Common myeloid progenitor, CD34-positive (primary cell): ENCODE data around the gene PDGFRB.

Source experiments
- CTCF ChIA-PET: fragments of 350-600 bp; sonication (Branson Sonifier 250); formaldehyde crosslinking; loops from one replicate; lab custom pipeline; 2021; ENCODE audit warnings: antibody characterized with exemption; lab: Charles Lee
- POLR2A ChIA-PET: fragments of 350-600 bp; sonication (Branson Sonifier 250); formaldehyde crosslinking; loops from one replicate; lab custom pipeline; 2021; ENCODE audit warnings: antibody characterized with exemption; lab: Charles Lee
- DNase-seq, 3 donors: peaks; one replicate each; pipeline versions ENCODE4 v3.0.0 to v3.0.0-alpha.2; 2013
- H3K27ac ChIP-seq, 2 experiments: 1 replicate in 1 of 2; 2 replicates in 1 of 2; pipeline ENCODE4 v1.7.0; 2013; ENCODE audit warnings: inconsistent platforms in 2 of 2, low read length in 2 of 2, mild to moderate bottlenecking in 2 of 2, low read depth in 1 of 2, moderate library complexity in 1 of 2; ENCODE audit not compliant: severe bottlenecking in 2 of 2, insufficient read depth in 1 of 2, poor library complexity in 1 of 2
- H3K27me3 ChIP-seq, 5 experiments: replicated peaks in 2 of 5; 1 replicate in 3 of 5; 2 replicates in 2 of 5; pipeline versions ENCODE4 v1.6.1 to v1.7.0; 2013; ENCODE audit warnings: low read length in 4 of 5, mild to moderate bottlenecking in 2 of 5, moderate library complexity in 2 of 5, inconsistent platforms in 1 of 5; ENCODE audit not compliant: insufficient read depth in 5 of 5, control insufficient read depth in 4 of 5
- H3K36me3 ChIP-seq, 4 experiments: 1 replicate in 2 of 4; 2 replicates in 2 of 4; pipeline versions ENCODE4 v1.6.1 to v1.7.0; 2013; ENCODE audit warnings: low read length in 3 of 4, control low read depth in 1 of 4, mild to moderate bottlenecking in 1 of 4; ENCODE audit not compliant: control insufficient read depth in 4 of 4, insufficient read depth in 4 of 4
- H3K4me1 ChIP-seq, 4 experiments: 1 replicate in 3 of 4; 2 replicates in 1 of 4; pipeline versions ENCODE4 v1.6.1 to v1.7.1; 2013; ENCODE audit warnings: low read length in 3 of 4, mild to moderate bottlenecking in 3 of 4, control low read depth in 1 of 4, inconsistent platforms in 1 of 4, moderate library complexity in 1 of 4; ENCODE audit not compliant: control insufficient read depth in 4 of 4, insufficient read depth in 4 of 4; ENCODE audit errors: control extremely low read depth in 1 of 4
- H3K4me3 ChIP-seq, 7 experiments: 1 replicate in 4 of 7; 2 replicates in 3 of 7; pipeline versions ENCODE4 v1.5.1 to v1.7.0; 2013; ENCODE audit warnings: mild to moderate bottlenecking in 7 of 7, low read length in 6 of 7, moderate library complexity in 6 of 7, inconsistent platforms in 2 of 7, low read depth in 2 of 7, control low read depth in 1 of 7; ENCODE audit not compliant: insufficient read depth in 4 of 7, control insufficient read depth in 1 of 7; ENCODE audit errors: extremely low read depth in 1 of 7
- H3K9me3 ChIP-seq, 5 experiments: 1 replicate in 4 of 5; 2 replicates in 1 of 5; pipeline versions ENCODE4 v1.6.1 to v1.7.1; 2013; ENCODE audit warnings: low read length in 4 of 5, mild to moderate bottlenecking in 2 of 5, inconsistent platforms in 1 of 5, low read depth in 1 of 5, moderate library complexity in 1 of 5; ENCODE audit not compliant: control insufficient read depth in 4 of 5, insufficient read depth in 2 of 5; ENCODE audit errors: control extremely low read depth in 1 of 5
- WGBS: methylation state at CpG from one replicate; pipeline ENCODE4 v1.1.5; 2013; ENCODE audit not compliant: insufficient coverage; 5-methylcytosine and 5-hydroxymethylcytosine counted together

PDGFRB gene

GRCh38 chr5:150148117-150148927 lies 7.3 kb downstream of the PDGFRB start:
- ChIA-PET CTCF (interaction anchor here (0.8 to 3.4 kb wide), 6 partner anchors 10 to 70 kb away, joined by 3 to 10 read pairs (median 4); no protein-coding TSS in a partner anchor), POLR2A (interaction anchor here (1.5 kb wide), 1 partner anchor 70 kb away, joined by 3 read pairs; no protein-coding TSS in a partner anchor)
- H3K36me3 ChIP-seq: no peaks in the 10 kb centered on the region
- no peak overlapping the region for H3K4me3 ChIP-seq
- H3K27ac ChIP-seq: no peak overlapping the region
- no peaks in the 10 kb centered on the region for H3K27me3 ChIP-seq
- H3K4me1 ChIP-seq: peaks cover 0 to 34% (median 12%) of the 10 kb centered on the region in 4 experiments
- DNase-seq: no peak
- no peaks in the 10 kb centered on the region for H3K9me3 ChIP-seq
- WGBS: 91% methylated on average over 8 of the region's 11 CpGs

GRCh38 chr5:150147670-150148069 lies 8.0 kb downstream of the PDGFRB start:
- Histone ChIP-seq H3K27me3 (no peaks in the 10 kb centered on the region), H3K27ac (no peak overlapping the region), H3K4me1 (peaks cover 0 to 40% (median 12%) of the 10 kb centered on the region in 4 experiments), H3K9me3 (no peaks in the 10 kb centered on the region), H3K36me3 (no peaks in the 10 kb centered on the region), H3K4me3 (no peak overlapping the region)
- 91% methylated on average over 7 of the region's 7 CpGs for WGBS
- CTCF ChIA-PET: interaction anchor here (1.5 to 3.4 kb wide), 2 partner anchors 11 to 27 kb away, joined by 3 to 9 read pairs; no protein-coding TSS in a partner anchor
- POLR2A ChIA-PET: no interaction called here
- no peak for DNase-seq

DNA sequence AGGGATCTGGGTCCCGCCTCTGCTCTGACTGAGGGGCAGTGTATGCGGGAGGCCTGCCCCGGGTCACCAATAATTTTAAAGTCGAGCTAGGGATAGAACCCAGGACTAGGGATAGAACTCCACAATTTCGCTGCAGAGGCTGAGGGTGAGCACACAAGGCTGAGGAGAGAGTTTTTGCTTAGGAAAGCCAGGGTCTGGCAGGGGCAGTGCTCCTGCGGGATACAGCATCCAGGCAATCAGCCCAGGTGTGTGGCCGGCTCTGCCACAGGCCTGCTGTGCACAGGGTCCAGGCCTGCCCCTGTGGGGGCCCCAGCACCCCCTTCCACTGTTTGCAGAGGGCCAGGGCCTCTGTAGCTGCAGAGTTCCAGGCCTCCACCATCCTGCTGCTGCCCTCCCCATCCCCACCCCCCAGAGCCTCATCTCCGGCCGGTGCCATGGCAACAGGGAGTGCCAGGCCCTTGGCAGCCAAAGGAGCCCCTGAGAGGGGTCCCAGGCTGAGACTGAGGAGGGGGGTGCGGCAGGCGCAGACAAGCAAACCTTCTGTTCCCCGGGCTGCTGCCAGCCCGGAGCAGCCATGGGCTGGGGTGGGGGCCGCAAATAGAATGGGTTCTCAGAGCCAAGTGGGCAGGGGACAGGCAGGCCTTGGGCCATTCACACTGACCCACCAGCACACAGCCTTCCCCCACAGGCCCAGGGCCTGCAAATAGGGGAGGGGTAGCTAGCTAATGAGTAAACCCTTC lies 8.6 kb downstream of the PDGFRB start:
- Histone ChIP-seq H3K36me3 (no peaks in the 10 kb centered on the region), H3K27me3 (no peaks in the 10 kb centered on the region), H3K4me3 (no peak overlapping the region), H3K9me3 (no peaks in the 10 kb centered on the region), H3K4me1 (peaks cover 0 to 40% (median 12%) of the 10 kb centered on the region in 4 experiments), H3K27ac (no peak overlapping the region)
- WGBS: 91% methylated on average over 12 of the region's 14 CpGs
- no peak for DNase-seq
- POLR2A ChIA-PET: no interaction called here
- CTCF ChIA-PET: interaction anchor here (1.4 to 3.4 kb wide), 2 partner anchors 11 to 16 kb away, joined by 5 to 9 read pairs; no protein-coding TSS in a partner anchor

- H3K27me3 ChIP-seq: no peaks in the 10 kb centered on the region
- peaks cover 0 to 40% (median 12%) of the 10 kb centered on the region in 4 experiments for H3K4me1 ChIP-seq
- CTCF ChIA-PET: interaction anchor here (0.7 to 3.4 kb wide), 7 partner anchors 10 to 508 kb away, joined by 3 to 9 read pairs (median 3); no protein-coding TSS in a partner anchor
- WGBS: 96% methylated on average over 4 of the region's 5 CpGs
- no peaks in the 10 kb centered on the region for H3K36me3 ChIP-seq
- POLR2A ChIA-PET: no interaction called here
- no peak for DNase-seq
- H3K27ac ChIP-seq: no peak overlapping the region
- no peak overlapping the region for H3K4me3 ChIP-seq
- H3K9me3 ChIP-seq: no peaks in the 10 kb centered on the region
Observed at GRCh38 chr5:150146235-150146634, 9.4 kb downstream of the PDGFRB start.

GRCh38 chr5:150144879-150145278 lies 10.8 kb downstream of the PDGFRB start:
- DNase-seq: no peak
- H3K4me1 ChIP-seq: peaks cover 0 to 38% (median 12%) of the 10 kb centered on the region in 4 experiments
- 82% methylated on average over 1 of the region's 4 CpGs for WGBS
- H3K36me3 ChIP-seq: no peaks in the 10 kb centered on the region
- POLR2A ChIA-PET: no interaction called here
- no peak overlapping the region for H3K27ac ChIP-seq
- H3K27me3 ChIP-seq: no peaks in the 10 kb centered on the region
- CTCF ChIA-PET: interaction anchor here (1.0 to 2.2 kb wide), 8 partner anchors 9 to 65 kb away, joined by 3 to 11 read pairs (median 3); partner anchors contain the start of gene PDGFRB
- H3K4me3 ChIP-seq: no peak overlapping the region
- no peaks in the 10 kb centered on the region for H3K9me3 ChIP-seq

- no peak overlapping the region for H3K27ac ChIP-seq
- peaks cover 0 to 32% (median 12%) of the 10 kb centered on the region in 4 experiments for H3K4me1 ChIP-seq
- no peak overlapping the region for H3K4me3 ChIP-seq
- H3K9me3 ChIP-seq: no peaks in the 10 kb centered on the region
- ChIA-PET CTCF (interaction anchor here (1.1 to 2.2 kb wide), 5 partner anchors 9 to 35 kb away, joined by 3 to 11 read pairs (median 5); partner anchors contain the start of gene PDGFRB), POLR2A (no interaction called here)
- H3K27me3 ChIP-seq: no peaks in the 10 kb centered on the region
- no peaks in the 10 kb centered on the region for H3K36me3 ChIP-seq
- WGBS: 68% methylated on average over 7 of the region's 14 CpGs
- peak in 1 of 3 donors; percentile 26 for DNase-seq
Observed at GRCh38 chr5:150144246-150144801, 11.3 kb downstream of the PDGFRB start.
